Peyer's patch (tissue), 4 donors: Measurements from ENCODE around the gene ITGA7.

Source experiments
- POLR2A ChIP-seq, 2 donors: fragments of 450-650 bp; IDR thresholded peaks; one replicate each; pipeline ENCODE4 v1.5.1; 2017; ENCODE audit warnings: antibody characterized with exemption in 2 of 2, mild to moderate bottlenecking in 2 of 2, moderate library complexity in 2 of 2
- TF ChIP-seq, protein P1 (sequence below), 6 experiments: fragments of 450-650 bp in 4 of 6; fragments of 200-600 bp in 2 of 6; sonication (generic) in 1 of 6; IDR thresholded peaks; one replicate each; pipeline ENCODE4 v1.5.1; 2017 to 2019; ENCODE audit warnings: antibody characterized with exemption in 6 of 6, mild to moderate bottlenecking in 3 of 6, moderate library complexity in 1 of 6

- TF ChIP-seq, protein P1, sequence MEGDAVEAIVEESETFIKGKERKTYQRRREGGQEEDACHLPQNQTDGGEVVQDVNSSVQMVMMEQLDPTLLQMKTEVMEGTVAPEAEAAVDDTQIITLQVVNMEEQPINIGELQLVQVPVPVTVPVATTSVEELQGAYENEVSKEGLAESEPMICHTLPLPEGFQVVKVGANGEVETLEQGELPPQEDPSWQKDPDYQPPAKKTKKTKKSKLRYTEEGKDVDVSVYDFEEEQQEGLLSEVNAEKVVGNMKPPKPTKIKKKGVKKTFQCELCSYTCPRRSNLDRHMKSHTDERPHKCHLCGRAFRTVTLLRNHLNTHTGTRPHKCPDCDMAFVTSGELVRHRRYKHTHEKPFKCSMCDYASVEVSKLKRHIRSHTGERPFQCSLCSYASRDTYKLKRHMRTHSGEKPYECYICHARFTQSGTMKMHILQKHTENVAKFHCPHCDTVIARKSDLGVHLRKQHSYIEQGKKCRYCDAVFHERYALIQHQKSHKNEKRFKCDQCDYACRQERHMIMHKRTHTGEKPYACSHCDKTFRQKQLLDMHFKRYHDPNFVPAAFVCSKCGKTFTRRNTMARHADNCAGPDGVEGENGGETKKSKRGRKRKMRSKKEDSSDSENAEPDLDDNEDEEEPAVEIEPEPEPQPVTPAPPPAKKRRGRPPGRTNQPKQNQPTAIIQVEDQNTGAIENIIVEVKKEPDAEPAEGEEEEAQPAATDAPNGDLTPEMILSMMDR (IDR thresholded peaks at IDR 0.05) = no peak
- no peak for TF ChIP-seq POLR2A (IDR thresholded peaks at IDR 0.05)
Observed at GRCh38 chr12:55686366-55687010, 21.2 kb downstream of the ITGA7 start.
